Breast epithelium (tissue), 4 donors: Measurements from ENCODE around the gene PEX7. TPM values are rescaled to one million over a fixed set of nuclear protein-coding genes. Genes with fewer than 3 reads are reported as not detected.

ENCODE experiments used
- DNase-seq, 2 donors: peaks; one replicate each; pipeline ENCODE4 v3.0.0-alpha.2; 2019; ENCODE audit warnings: low spot score in 2 of 2
- H3K27ac ChIP-seq, 2 donors: fragments of 200-600 bp; sonication (generic) in 1 of 2; one replicate each; pipeline ENCODE4 v1.5.1; 2016 to 2019; ENCODE audit warnings: mild to moderate bottlenecking in 1 of 2
- H3K27me3 ChIP-seq, 2 donors: fragments of 200-600 bp; sonication (generic) in 1 of 2; one replicate each; pipeline versions ENCODE4 v1.5.1 to v1.6.0; 2017 to 2019; ENCODE audit warnings: control low read depth in 1 of 2, mild to moderate bottlenecking in 1 of 2
- H3K36me3 ChIP-seq: fragments of 200-600 bp; one replicate; pipeline ENCODE4 v1.5.1; 2019
- H3K4me1 ChIP-seq, 2 donors: fragments of 200-600 bp; sonication (generic); one replicate each; pipeline ENCODE4 v1.5.1; 2016 to 2019; ENCODE audit warnings: control low read depth in 1 of 2
- H3K4me3 ChIP-seq, 3 donors: fragments of 200-600 bp; sonication (generic); 1 replicate in 2 of 3; 2 replicates in 1 of 3; pipeline ENCODE4 v1.5.1; 2016 to 2019; ENCODE audit warnings: mild to moderate bottlenecking in 3 of 3, moderate library complexity in 2 of 3
- H3K9me3 ChIP-seq, 2 donors: fragments of 200-600 bp; sonication (generic) in 1 of 2; one replicate each; pipeline ENCODE4 v1.5.1; 2016 to 2019; ENCODE audit warnings: control low read depth in 1 of 2
- POLR2A ChIP-seq: fragments of 450-650 bp; IDR thresholded peaks from one replicate; pipeline ENCODE4 v1.6.1; 2016; ENCODE audit warnings: antibody characterized with exemption, mild to moderate bottlenecking, moderate library complexity
- POLR2AphosphoS5 ChIP-seq, 3 donors: sonication (generic); formaldehyde crosslinking; IDR thresholded peaks; one replicate each; pipeline ENCODE4 v1.6.1; 2017; ENCODE audit warnings: antibody characterized with exemption in 3 of 3
- intact Hi-C: fragments of 100-400 bp; cut with DNase I; formaldehyde crosslinking; loops from one replicate; pipeline ENCODE4 v1.15.1; 2023; ENCODE audit warnings: low total_unique reads
- total RNA-seq, 3 donors: library from RNA; depleted of rRNA; stranded (reverse); fragments of >200 nt; gene quantifications; one replicate each; pipeline ENCODE4 v1.1.0, GENCODE V29; 2016
- TF ChIP-seq, protein P1 (sequence below), 3 donors: fragments of 450-650 bp; IDR thresholded peaks; one replicate each; pipeline ENCODE4 v1.5.1; 2016 to 2017; ENCODE audit warnings: antibody characterized with exemption in 3 of 3, mild to moderate bottlenecking in 3 of 3, moderate library complexity in 3 of 3

Gene PEX7
- total RNA-seq, 3 donors from 2014 or later, result 8.2 to 20.0 (median 19.3) TPM

DNA sequence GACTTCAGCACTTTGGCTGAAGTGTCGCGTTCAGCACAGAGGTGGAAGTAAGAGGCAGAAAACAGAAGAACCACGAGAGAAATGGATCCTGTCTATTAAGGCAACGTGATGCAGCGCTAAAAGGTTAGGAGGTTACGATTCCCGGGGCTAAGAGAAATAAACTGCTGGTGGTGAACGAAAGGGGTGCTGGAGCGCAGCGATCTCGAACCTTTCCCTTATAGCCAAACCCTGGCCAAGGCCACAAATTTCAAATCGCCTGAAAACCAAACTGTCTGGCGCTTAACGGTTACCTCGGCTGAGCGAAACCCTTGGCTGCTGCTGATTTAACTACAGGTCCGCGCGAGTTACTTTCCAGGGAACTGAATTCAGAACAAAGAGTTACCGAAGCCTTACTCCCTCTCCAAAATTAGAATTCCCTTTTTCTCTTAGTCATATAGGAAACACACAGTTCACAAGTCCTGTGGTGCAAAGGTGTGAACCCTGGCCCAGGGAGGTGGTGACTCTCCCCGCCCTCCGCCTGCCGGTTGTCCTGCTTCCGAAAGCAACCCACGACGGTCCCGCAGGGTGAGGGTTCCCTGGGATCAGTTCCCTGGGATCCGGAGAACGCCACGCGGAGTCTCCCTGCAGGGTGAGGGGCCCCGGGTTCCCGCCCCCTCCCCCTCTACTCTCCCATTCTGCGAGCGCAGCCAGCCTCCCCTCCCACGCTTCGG lies 98.4 kb downstream of the PEX7 start:
- Histone ChIP-seq H3K4me1 (peaks cover 0 to 5% of the 10 kb centered on the region in 2 donors), H3K36me3 (no peaks in the 10 kb centered on the region), H3K9me3 (no peaks in the 10 kb centered on the region), H3K4me3 (peak overlapping the region; percentile 46 to 79 (median 57)), H3K27me3 (peaks cover 7 to 29% of the 10 kb centered on the region in 2 donors), H3K27ac (no peak overlapping the region)
- TF ChIP-seq POLR2AphosphoS5 (IDR thresholded peaks at IDR 0.05) (no peak), POLR2A (no peak)
- TF ChIP-seq, protein P1, sequence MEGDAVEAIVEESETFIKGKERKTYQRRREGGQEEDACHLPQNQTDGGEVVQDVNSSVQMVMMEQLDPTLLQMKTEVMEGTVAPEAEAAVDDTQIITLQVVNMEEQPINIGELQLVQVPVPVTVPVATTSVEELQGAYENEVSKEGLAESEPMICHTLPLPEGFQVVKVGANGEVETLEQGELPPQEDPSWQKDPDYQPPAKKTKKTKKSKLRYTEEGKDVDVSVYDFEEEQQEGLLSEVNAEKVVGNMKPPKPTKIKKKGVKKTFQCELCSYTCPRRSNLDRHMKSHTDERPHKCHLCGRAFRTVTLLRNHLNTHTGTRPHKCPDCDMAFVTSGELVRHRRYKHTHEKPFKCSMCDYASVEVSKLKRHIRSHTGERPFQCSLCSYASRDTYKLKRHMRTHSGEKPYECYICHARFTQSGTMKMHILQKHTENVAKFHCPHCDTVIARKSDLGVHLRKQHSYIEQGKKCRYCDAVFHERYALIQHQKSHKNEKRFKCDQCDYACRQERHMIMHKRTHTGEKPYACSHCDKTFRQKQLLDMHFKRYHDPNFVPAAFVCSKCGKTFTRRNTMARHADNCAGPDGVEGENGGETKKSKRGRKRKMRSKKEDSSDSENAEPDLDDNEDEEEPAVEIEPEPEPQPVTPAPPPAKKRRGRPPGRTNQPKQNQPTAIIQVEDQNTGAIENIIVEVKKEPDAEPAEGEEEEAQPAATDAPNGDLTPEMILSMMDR (IDR thresholded peaks at IDR 0.05), result no peak
- intact Hi-C loops, result no loop called here
- DNase-seq, result no peak

GRCh38 chr6:136921381-136921935 lies 99.1 kb downstream of the PEX7 start:
- no peak for DNase-seq
- no peak overlapping the region for H3K27ac ChIP-seq
- peak overlapping the region; percentile 46 to 79 (median 57) for H3K4me3 ChIP-seq
- H3K4me1 ChIP-seq, result peaks cover 0 to 5% of the 10 kb centered on the region in 2 donors
- peaks cover 7 to 29% of the 10 kb centered on the region in 2 donors for H3K27me3 ChIP-seq
- no peaks in the 10 kb centered on the region for H3K36me3 ChIP-seq
- intact Hi-C loops, result no loop called here
- TF ChIP-seq, protein P1 (IDR thresholded peaks at IDR 0.05), result no peak
- TF ChIP-seq POLR2AphosphoS5 (IDR thresholded peaks at IDR 0.05) (no peak), POLR2A (no peak)
- H3K9me3 ChIP-seq, result no peaks in the 10 kb centered on the region

DNA sequence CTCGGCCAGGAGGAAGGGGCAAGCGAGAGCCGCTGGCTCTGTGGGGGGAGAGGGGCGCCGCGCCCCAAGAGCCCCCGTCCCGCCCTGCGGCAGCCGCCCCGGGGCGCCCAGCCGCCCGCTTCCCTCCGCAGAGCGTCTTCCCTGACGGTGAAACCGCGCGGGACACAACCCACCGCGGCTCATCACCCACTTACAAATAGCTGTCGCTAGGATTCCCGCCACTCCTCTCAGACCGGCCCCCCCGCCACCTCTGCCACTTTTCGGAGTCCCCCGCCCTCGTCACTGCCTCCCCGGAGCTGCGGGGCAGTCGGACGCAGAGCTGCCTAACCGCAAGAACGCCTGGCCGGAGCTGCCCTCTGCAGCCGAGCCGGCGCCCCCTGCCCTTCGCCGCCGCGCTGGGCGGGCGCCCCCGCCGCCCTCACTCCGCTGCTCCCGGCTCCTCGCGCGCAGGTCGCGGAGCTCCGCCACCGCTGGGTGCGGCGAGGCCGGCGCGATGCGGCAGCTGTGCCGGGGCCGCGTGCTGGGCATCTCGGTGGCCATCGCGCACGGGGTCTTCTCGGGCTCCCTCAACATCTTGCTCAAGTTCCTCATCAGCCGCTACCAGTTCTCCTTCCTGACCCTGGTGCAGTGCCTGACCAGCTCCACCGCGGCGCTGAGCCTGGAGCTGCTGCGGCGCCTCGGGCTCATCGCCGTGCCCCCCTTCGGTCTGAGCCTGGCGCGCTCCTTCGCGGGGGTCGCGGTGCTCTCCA lies 99.7 kb downstream of the PEX7 start, which contains the start of gene SLC35D3:
Gene SLC35D3 (plus strand): TSS at position 366 of the 749 bp plus-strand sequence. CDS start 128 bp downstream, at position 494.
- peak within 1 kb of the TSS; percentile 46 to 79 (median 57) for H3K4me3 ChIP-seq
- DNase-seq, result no peak
- TF ChIP-seq POLR2AphosphoS5 (IDR thresholded peaks at IDR 0.05) (no peak), POLR2A (no peak)
- TF ChIP-seq, protein P1 (IDR thresholded peaks at IDR 0.05), result no peak
- no peaks in the 10 kb centered on the region for H3K36me3 ChIP-seq
- peaks cover 7 to 29% of the 10 kb centered on the region in 2 donors for H3K27me3 ChIP-seq
- peaks cover 0 to 5% of the 10 kb centered on the region in 2 donors for H3K4me1 ChIP-seq
- intact Hi-C loops, result no loop called here
- H3K9me3 ChIP-seq, result no peaks in the 10 kb centered on the region
- no peak within 1 kb of the TSS for H3K27ac ChIP-seq

GRCh38 chr6:136922685-136923006 lies 100.3 kb downstream of the PEX7 start:
- H3K9me3 ChIP-seq, result no peaks in the 10 kb centered on the region
- no peak for DNase-seq
- H3K4me1 ChIP-seq, result peaks cover 0 to 5% of the 10 kb centered on the region in 2 donors
- peaks cover 7 to 29% of the 10 kb centered on the region in 2 donors for H3K27me3 ChIP-seq
- peak overlapping the region; percentile 46 to 79 (median 57) for H3K4me3 ChIP-seq
- no peaks in the 10 kb centered on the region for H3K36me3 ChIP-seq
- TF ChIP-seq POLR2A (no peak), POLR2AphosphoS5 (IDR thresholded peaks at IDR 0.05) (no peak)
- TF ChIP-seq, protein P1 (IDR thresholded peaks at IDR 0.05), result no peak
- intact Hi-C loops, result no loop called here
- H3K27ac ChIP-seq, result no peak overlapping the region
